ENCODE results near the gene GATA2.

GATA2 gene

DNA sequence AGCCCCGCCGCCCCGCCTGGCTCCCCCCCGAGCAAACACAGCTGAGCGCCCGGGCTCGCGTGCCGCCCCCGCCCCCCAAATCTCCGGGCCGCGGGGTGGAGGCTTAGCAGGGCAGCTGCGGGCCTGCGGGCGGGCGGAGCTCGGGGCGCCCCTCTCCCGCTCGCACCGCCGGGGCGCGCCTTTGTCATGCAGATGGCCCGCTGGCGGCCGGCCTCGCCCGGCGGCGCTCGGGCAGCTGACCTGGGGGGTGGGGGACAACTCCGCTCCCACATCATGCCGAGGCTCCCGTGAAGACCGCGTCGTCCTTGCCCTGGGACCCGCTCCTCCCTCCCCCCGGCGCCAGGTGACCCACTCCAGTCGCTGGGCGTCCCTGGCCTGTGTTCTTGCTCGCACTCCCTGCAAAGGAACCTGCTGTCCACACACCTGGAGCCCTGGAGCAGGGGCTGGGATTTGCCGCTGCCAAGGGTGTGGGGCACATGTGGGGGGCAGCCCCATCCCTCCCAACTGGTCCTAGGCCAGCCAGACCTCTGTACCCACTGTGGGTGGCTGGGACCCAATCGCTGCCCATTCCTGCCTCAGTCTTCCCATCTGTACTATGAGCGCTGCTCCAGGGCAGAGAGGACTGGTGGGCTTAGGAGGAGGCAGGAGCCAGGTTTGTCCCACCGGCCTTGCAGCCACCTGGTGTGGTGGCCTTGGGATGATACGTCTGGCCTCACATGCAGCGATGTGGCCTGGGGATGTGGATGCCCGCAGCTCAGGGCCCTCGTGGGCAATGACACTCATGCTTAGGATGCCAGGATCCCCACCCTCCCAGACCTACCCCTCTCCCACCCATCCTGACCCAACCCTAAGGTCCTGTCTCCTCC lies 59.8 kb downstream of the GATA2 start:
- no peak overlapping the region for H3K9ac ChIP-seq
- H3K36me3 ChIP-seq (ENCODE audit: control insufficient read depth, insufficient read depth, low read length) = no peaks in the 10 kb centered on the region
- H3K4me3 ChIP-seq (ENCODE audit: low read depth, low read length) = peak overlapping the region; percentile 60
- no peaks in the 10 kb centered on the region for H3K79me2 ChIP-seq
- H3K4me1 ChIP-seq = peaks cover 21% of the 10 kb centered on the region
- H3K4me2 ChIP-seq (ENCODE audit: low read length) = peak overlapping the region; percentile 76
- peak overlapping the region; percentile 93 for H2AFZ ChIP-seq
- no peak overlapping the region for H3K27ac ChIP-seq
- no peaks in the 10 kb centered on the region for H3K9me3 ChIP-seq (ENCODE audit: control insufficient read depth, low read length)
- no peak for TF ChIP-seq CTCF (IDR thresholded peaks at IDR 0.05)
- H3K27me3 ChIP-seq (ENCODE audit: control insufficient read depth, insufficient read depth, low read length) = no peaks in the 10 kb centered on the region

DNA sequence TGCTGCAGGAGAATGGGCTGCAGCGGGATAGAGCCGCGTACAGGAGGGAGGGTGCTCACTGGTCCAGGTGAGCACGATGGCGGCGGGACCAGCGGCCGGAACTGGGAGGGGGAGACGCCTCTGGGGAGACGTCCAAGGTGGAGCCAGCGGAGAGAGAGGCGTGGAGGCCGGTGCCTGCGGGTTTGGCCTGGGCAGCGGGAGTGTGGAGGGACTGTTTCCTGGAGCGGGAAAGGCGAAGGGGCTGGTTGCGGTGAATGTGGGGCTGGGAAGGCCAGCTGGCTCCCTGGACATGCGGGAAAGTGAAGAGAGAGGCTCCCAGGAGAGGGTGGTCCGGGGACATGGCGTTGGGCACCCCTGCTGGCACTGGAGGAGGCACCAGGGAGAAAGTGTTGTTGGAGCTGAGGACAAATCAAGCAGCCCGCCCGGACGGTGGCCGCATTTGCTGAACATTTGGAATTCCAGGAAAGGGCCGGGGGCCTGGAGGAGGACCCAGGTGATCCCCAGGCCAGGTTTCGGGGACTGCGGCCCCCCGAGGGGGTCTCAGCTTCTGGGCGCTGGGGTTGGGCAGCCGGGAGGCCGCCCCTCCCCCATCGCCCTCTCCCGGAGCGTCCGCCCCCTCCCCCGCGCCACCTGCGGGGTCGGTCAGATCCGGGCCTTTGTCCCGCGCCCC lies 60.6 kb downstream of the GATA2 start:
- H3K4me1 ChIP-seq = peaks cover 26% of the 10 kb centered on the region
- peak overlapping the region; percentile 76 for H3K4me2 ChIP-seq (ENCODE audit: low read length)
- no peaks in the 10 kb centered on the region for H3K36me3 ChIP-seq (ENCODE audit: control insufficient read depth, insufficient read depth, low read length)
- H3K4me3 ChIP-seq (ENCODE audit: low read depth, low read length) = peak overlapping the region; percentile 60
- peak overlapping the region; percentile 93 for H2AFZ ChIP-seq
- H3K27me3 ChIP-seq (ENCODE audit: control insufficient read depth, insufficient read depth, low read length) = no peaks in the 10 kb centered on the region
- no peak for TF ChIP-seq CTCF (IDR thresholded peaks at IDR 0.05)
- H3K9me3 ChIP-seq (ENCODE audit: control insufficient read depth, low read length) = no peaks in the 10 kb centered on the region
- H3K27ac ChIP-seq = peak overlapping the region; percentile 48
- peak overlapping the region; percentile 8 for H3K9ac ChIP-seq
- no peaks in the 10 kb centered on the region for H3K79me2 ChIP-seq

GRCh38 chr3:128431803-128432300 lies 61.1 kb downstream of the GATA2 start:
- Histone ChIP-seq H3K9ac (no peak overlapping the region), H3K36me3 (ENCODE audit: control insufficient read depth, insufficient read depth, low read length) (no peaks in the 10 kb centered on the region), H3K27ac (peak overlapping the region; percentile 48), H2AFZ (peak overlapping the region; percentile 93), H3K4me3 (ENCODE audit: low read depth, low read length) (peak overlapping the region; percentile 60), H3K4me2 (ENCODE audit: low read length) (peak overlapping the region; percentile 76), H3K79me2 (no peaks in the 10 kb centered on the region), H3K9me3 (ENCODE audit: control insufficient read depth, low read length) (no peaks in the 10 kb centered on the region), H3K4me1 (peaks cover 28% of the 10 kb centered on the region), H3K27me3 (ENCODE audit: control insufficient read depth, insufficient read depth, low read length) (no peaks in the 10 kb centered on the region)
- TF ChIP-seq CTCF (IDR thresholded peaks at IDR 0.05) = no peak

DNA sequence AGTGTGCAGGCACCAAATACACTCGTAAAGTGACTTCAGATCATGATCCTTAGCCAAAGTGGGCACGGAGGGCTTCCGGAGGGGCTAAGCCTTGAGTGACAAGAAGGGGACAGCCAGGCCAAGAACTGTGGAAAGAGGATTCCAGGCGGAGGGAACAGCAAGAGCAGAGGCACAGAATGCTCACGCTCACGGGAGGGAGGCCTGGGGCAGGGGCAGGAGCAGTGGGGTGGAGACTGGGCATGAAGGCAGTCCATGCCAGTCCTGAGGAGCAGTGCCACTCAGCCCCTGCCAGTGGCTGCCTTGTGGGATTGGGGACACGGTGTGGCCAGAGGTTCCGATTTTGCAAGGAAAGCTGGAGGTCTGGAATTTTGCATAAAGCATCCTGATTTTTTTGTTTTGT lies 62.3 kb downstream of the GATA2 start:
- no peak overlapping the region for H3K27ac ChIP-seq
- no peak overlapping the region for H3K9ac ChIP-seq
- no peak for TF ChIP-seq CTCF (IDR thresholded peaks at IDR 0.05)
- no peaks in the 10 kb centered on the region for H3K9me3 ChIP-seq (ENCODE audit: control insufficient read depth, low read length)
- no peaks in the 10 kb centered on the region for H3K36me3 ChIP-seq (ENCODE audit: control insufficient read depth, insufficient read depth, low read length)
- H3K4me1 ChIP-seq = peaks cover 21% of the 10 kb centered on the region
- H3K4me3 ChIP-seq (ENCODE audit: low read depth, low read length) = no peak overlapping the region
- no peaks in the 10 kb centered on the region for H3K79me2 ChIP-seq
- no peak overlapping the region for H3K4me2 ChIP-seq (ENCODE audit: low read length)
- H2AFZ ChIP-seq = no peak overlapping the region
- H3K27me3 ChIP-seq (ENCODE audit: control insufficient read depth, insufficient read depth, low read length) = no peaks in the 10 kb centered on the region
